Right ventricle myocardium superior (tissue), 1 donor: ENCODE results near the gene NHEJ1. TPM values are rescaled to one million over a fixed set of nuclear protein-coding genes. Genes with fewer than 3 reads are reported as not detected.
A peak's percentile ranks its signal among the peaks of the same experiment; 100 is the strongest.

Experiments used
- ATAC-seq: fragments of 200-7000 bp; cut with Tn5 transposase; one replicate; pipeline ENCODE4 v1.9.1; 2020; ENCODE audit warnings: mild to moderate bottlenecking; ENCODE audit not compliant: poor library complexity
- DNase-seq: peaks from one replicate; pipeline ENCODE4 v3.0.0-alpha.2; 2020
- intact Hi-C: fragments of 100-400 bp; cut with DNase I; formaldehyde crosslinking; loops from one replicate; pipeline ENCODE4 v1.11.2; 2022
- total RNA-seq: library from RNA; stranded (reverse); fragmentation: NEBNext Ultra II Directional; extraction: Animal tissue kit (Norgen Biotek cat#: 25700); gene quantifications from one replicate; pipeline ENCODE4 v1.2.1, GENCODE V29; 2021
- donor health status: DM: no; HTN: yes; CAD: no; lungs with severe emphysema.

Gene NHEJ1
- total RNA-seq, 1 donor from 2014 or later: 7.5 TPM

DNA sequence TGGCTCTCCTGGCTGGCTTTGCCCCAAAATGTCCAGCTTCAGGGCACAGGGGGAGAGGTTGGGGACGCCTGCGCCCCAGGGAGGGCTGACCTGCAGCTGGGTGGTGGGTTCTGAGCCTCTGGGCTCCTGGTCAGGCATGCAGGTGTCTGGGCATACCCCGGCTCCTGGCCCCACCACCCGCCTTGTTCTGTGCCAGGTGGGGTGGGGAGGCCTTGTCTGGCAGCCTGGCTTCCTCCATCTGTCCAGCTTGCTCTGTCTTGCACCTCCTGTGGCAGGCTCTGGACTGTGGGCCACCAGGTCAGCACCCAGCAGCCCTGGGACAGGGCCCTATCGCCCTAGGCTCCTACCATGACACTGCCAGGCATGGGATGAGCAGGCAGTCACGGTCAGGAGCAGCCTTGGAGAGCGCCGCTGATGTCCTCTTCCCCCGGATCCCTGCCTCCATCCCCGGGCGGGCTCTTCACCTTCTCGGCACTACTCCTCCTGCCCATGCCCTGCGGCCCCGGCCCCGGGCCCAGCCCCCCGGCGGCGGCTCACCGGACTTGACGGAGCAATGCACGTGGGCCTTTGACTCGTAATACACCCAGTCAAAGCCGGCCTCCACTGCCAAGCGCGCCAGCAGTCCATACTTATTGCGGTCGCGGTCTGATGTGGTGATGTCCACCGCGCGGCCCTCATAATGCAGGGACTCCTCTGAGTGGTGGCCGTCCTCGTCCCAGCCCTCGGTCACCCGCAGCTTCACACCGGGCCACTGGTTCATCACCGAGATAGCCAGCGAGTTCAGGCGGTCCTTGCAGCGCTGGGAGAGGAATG is 103.5 kb downstream of the NHEJ1 start:
- DNase-seq: no peak
- intact Hi-C loops: loop anchor here (5.0 kb wide), 1 partner anchor 95 kb away; no protein-coding TSS in a partner anchor
- ATAC-seq: no peak

DNA sequence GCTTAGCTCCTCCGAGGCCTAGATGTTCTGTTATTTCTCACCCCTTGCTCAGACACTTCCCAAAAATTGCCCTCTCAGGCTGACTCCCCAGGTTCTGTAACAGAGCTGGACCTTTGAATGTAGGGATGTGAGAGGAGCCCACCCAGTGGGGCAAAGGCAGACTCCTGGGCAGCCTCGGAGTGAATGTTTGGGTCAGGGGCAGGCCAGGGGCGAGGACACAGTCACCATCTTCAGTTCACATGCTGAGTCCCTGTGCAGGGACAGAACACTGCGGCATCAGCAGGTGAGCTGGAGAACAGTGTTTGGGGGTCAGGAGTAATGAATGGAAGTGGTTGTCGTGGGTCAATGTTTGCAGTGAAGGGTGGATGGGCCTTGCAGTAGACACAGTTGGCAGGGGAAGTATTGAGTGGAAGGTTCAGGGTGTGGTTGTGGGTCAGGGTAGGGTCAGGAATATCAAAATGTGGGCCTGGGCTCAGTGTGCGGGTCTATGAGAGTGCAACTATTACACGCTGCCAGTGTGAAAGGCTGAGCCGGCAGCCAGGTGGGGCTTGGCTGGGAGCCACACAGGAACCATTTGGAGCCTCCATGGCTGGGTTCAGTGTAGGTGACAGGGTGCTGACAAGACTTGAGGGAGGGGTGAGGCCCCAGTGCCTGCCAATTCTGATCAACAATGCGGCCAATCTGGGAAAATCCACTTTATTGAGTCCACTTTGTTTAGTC is 104.3 kb downstream of the NHEJ1 start:
- no peak for DNase-seq
- ATAC-seq: no peak
- intact Hi-C loops: loop anchor here (5.0 kb wide), 1 partner anchor 96 kb away; no protein-coding TSS in a partner anchor

- intact Hi-C loops: loop anchor here (5.0 kb wide), 1 partner anchor 97 kb away; no protein-coding TSS in a partner anchor
- ATAC-seq (no peak), DNase-seq (no peak)
Measured at GRCh38 chr2:219054956-219055903, 105.4 kb downstream of the NHEJ1 start.

GRCh38 chr2:219049282-219049681 is 111.3 kb downstream of the NHEJ1 start:
- DNase-seq (no peak), ATAC-seq (no peak)
- intact Hi-C loops: no loop called here

GRCh38 chr2:219045937-219046550 is 114.6 kb downstream of the NHEJ1 start:
- ATAC-seq (no peak), DNase-seq (peak; percentile 40)
- intact Hi-C loops: no loop called here

DNA sequence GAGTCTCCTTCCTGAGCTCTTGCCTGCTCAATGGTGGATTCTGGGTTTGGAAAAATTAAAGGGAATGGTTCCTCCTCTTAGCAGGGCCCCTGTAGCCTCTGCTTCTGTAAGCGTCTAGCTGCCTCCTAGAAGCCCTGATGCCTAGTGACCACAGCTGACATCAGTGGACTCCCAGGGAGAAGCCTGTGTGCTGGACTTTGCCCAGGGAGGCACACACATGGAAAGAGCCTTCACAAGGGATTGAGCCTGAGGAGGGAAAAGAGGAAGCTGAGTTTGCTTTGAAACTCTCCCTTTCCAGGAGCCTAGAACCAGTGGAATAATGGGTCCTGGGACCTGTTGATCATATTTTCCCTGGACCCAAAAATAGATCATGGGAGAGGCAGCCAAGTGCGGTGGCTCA is 117.9 kb downstream of the NHEJ1 start:
- intact Hi-C loops: no loop called here

DNA sequence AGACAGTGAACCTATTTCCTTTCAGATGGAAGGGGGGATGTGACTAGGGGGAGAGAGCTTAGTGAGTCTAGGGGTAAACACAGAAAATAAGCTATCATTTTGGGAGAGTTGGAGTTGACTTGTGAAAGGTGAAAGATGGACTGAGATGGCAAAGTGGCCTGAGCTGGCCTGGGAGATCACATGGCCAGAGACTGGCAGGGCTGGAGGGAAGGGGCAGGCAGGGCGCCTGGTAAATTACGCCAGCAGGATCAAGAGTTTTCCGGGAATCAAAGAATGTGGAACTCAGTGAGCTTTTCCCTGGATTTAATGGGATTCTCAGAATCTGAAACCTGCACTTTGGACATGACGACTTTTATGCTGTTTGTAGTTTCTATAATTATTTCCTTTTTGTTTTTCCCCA is 118.5 kb downstream of the NHEJ1 start:
- intact Hi-C loops: no loop called here
- no peak for ATAC-seq
- DNase-seq: no peak

More for the DNA sequence above, 117.9 kb downstream of the NHEJ1 start:
- ATAC-seq (no peak), DNase-seq (no peak)

- no peak for ATAC-seq
- intact Hi-C loops: no loop called here
- no peak for DNase-seq
Measured at GRCh38 chr2:219041252-219041651, 119.4 kb downstream of the NHEJ1 start, which contains the start of gene CFAP65. CFAP65 (minus strand) TSS chr2:219041516; CDS start chr2:219039048, 2,468 bp downstream.

GRCh38 chr2:219038600-219038999 is 122.0 kb downstream of the NHEJ1 start:
- intact Hi-C loops: no loop called here
- DNase-seq: no peak

DNA sequence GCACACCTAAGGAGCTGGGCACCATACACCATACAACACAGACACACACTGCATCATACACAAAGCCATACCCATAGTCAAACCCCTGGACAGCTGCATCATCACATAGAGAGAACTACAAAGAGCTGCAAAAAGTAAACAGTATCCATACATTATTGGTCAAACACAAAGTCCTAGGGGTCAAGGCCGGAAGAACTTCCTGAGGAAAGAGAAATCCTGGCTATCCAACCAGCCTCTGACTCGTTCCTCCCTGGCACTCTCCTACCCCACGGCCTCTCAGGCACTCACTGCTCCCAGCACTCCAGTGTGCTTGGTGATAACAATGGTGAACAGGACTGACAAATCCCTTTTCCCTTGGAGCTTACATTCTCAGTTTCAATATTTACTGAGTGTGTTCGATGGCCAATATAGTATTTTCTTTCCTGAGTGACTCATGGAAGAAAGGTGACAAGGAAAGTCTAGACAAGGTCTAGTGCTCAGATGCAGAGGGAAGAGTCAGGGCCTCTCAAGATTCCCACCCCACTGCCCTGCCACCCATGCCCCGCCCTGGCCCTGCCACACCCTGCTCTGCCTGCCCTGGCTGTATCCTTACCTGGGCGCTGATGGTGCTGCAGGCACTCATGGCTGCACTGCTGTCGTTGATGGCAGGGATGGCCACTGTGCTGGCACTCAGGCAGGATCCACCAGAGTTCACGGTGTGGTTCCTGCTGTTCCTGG is 122.7 kb downstream of the NHEJ1 start:
- ATAC-seq (no peak), DNase-seq (no peak)
- intact Hi-C loops: no loop called here

More at GRCh38 chr2:219038600-219038999, 122.0 kb downstream of the NHEJ1 start:
- no peak for ATAC-seq

GRCh38 chr2:219035942-219036341 is 124.7 kb downstream of the NHEJ1 start:
- DNase-seq: no peak
- intact Hi-C loops: no loop called here
- no peak for ATAC-seq

DNA sequence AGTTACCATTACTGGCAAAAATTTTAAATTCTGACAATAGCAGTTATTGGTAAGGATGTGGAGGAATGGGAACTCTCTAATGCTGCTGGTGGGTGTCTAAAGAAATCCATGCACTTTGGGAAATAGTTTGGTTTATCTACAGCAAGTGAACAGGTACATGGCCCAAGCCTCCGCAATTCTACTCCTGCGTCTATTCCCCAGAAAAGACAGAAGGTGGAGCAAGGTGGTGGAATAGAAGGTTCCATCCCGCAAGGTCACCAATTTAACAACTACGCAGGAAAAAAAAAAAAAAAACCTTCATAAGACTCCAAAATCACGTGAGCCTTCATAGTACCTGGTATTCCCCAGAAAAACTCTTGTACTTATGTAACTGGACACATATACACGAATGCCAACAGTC is 125.8 kb downstream of the NHEJ1 start:
- intact Hi-C loops: no loop called here
- ATAC-seq: no peak

GRCh38 chr2:219032051-219032745 is 128.4 kb downstream of the NHEJ1 start:
- DNase-seq: peak; percentile 10
- intact Hi-C loops: no loop called here

More for the DNA sequence above, 125.8 kb downstream of the NHEJ1 start:
- DNase-seq: no peak

DNA sequence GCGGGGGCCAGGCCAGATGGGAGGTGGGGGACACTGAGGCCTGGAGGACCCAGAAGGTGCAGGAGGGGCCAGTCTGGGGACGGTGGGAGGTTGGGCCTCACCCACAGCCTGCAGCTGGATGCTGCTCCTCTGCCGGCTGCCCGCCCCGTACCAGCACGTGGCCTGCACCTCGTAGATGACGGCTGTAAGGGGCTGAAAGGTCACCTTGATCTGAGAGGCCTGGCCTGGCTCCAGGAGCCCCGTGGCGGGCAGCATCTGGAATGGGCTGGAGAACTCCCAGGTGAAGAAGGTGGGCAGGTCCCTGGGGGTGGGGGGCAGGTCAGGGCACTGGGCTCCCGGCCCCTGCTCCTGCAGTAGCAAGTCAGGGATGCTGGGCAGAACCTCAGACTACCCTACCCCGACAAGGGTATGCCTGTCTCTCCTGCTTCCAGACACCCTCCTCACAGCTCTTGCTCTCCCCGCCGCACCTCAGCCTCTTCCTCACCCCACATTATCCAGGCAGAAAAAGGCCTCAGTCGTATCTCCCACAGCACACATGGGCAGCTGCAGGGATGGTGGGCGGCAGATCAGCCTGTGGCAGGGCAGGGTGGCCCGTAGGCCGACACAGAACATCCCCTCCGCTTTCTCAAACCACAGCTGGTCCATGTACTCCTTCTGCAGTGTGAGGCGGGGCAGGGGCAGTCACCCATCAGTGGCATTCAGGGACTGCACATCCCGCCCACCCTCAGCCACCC is 129.4 kb downstream of the NHEJ1 start:
- peak; percentile 26 for DNase-seq
- intact Hi-C loops: no loop called here
- no peak for ATAC-seq

More at GRCh38 chr2:219032051-219032745, 128.4 kb downstream of the NHEJ1 start:
- ATAC-seq: no peak

- intact Hi-C loops: no loop called here
- no peak for ATAC-seq
Measured at GRCh38 chr2:219030177-219030940, 130.3 kb downstream of the NHEJ1 start.

GRCh38 chr2:219029829-219030165 is 130.8 kb downstream of the NHEJ1 start:
- intact Hi-C loops: no loop called here

More at GRCh38 chr2:219030177-219030940, 130.3 kb downstream of the NHEJ1 start:
- no peak for DNase-seq

More at GRCh38 chr2:219029829-219030165, 130.8 kb downstream of the NHEJ1 start:
- ATAC-seq (peak; percentile 93), DNase-seq (peak; percentile 88)
